HPDE6-E6E7 (cell line): Measurements from ENCODE around the gene SLC2A10.

Experiments
- DNase-seq: peaks from one replicate; pipeline ENCODE4 v3.0.0; 2011; ENCODE audit warnings: missing footprints; ENCODE audit errors: extremely low spot score

The SLC2A10 gene

DNA sequence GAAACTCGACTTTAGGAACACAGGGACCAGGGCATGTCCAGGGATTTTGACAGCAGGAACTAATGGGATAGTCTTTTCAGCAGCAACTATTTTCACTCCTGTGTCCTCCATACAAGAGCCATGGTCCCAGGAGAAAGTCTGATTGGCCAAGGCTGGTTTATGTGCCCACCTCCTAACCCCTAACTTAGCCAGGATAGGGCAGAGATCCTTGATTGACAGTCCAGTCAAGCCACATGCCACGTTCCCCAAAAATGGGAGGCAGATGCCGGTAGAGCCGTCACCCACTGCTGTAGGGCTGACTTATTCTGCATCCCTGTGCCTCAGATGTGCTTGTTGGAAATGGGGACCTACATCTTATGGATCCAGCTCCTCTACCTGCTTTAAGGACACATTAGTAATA, 22.3 kb downstream of the SLC2A10 start:
- no peak for DNase-seq

DNA sequence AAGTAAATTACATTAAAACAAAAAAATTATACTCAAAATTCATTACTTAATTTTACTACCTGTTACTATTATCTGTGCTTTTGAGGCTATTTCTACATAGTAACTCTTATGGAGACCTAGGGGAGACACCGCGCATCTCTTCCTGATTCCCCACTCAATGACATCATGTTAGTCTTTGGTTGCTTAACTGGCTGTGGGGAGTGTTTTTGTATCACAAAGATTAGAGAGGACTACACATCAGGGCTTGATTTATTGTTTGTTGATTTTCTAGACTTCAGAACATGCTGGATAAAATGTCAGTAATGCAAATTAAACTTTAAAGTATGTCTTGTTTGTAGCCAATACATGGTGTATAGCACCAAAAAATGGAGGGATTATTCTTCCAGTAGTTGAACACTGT, 26.0 kb downstream of the SLC2A10 start:
- no peak for DNase-seq

DNA sequence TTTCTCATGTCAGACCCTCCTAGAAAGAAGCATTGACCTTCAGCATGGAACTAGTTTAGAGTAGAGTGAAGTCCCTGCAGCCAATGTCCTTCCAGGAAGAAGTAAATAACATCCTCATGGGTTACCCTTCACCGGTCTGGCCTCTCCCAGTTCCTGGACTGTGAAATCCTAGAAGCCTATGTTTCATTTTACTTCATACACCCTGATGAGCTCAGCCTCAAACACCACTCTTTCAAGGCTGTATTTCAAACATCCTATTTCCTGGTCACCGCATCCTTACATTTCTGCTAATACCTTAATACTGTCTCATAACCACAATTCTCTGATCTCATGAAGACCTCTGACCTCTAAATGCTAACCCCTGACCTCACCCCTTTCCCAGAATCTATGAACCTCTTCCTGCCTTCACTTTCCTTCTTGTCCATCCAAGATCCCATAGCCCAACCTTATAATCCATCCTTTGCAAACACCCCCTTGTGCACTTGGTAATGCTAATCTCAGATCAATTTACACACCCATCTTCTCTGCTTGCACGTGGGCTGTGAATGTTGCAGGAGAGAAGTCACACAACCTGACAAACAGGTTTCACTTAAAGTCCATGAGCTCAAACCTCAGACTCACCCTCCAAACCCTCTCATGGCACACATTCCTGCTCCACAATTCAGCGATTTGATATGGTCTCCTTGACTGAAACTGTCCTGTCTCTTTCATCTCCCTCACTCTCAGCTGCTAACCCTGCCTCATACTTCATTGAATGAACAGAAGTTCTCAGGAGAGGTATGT, 30.2 kb downstream of the SLC2A10 start:
- DNase-seq: peak; percentile 98

DNA sequence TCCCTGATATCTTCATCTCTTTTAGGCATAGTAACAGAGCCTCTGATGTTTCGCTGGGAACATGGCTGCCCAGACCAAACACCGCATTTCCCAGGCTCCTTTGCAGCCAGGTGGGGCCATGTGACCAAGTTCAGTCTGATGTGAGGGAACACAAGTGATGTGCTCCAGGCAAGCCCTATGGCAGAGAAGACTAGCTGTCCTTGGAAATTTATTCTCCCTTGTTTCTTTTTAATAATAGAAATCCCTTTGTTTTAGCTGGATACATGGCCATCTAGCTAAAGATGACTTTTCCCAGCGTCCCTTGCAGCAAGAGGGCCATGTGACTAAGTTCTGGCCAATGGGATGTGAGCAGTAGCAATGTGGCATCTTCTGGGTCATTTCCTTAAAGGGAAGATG, 30.8 kb downstream of the SLC2A10 start:
- no peak for DNase-seq

DNA sequence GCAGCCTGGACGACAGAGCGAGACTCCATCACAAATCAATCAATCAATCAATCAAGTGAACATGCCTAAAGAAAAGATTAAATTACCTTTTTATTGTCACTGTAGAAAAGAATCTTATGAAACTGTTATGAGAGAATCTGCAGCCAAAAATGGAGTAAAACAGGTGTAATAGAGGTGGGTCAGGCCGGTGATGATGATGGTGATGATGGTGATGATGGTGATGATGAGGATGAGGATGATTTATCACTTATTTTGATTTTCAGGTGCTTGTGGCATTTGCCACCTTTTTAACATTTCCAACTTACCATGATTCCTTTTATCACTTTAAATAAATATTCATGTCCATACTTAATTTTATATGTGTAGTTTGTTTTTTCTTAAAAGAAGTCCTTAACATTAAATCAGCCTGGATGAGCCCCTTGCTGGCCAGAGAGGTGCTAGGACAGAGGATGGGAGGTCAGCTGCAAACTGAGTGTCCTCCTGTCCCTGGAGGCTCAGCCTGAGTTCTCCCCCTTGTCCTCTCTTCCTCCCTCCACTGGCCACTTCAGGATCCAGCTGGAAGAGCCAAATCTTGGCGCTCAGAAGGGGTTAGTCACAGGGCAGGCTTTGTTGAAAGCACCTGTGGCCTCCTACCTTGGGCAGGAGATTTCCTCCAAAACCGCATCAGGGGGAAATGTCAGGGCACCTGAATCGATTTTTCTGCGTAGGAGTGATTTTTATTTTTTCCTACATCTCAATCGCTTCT, 32.6 kb downstream of the SLC2A10 start:
- DNase-seq: no peak

DNA sequence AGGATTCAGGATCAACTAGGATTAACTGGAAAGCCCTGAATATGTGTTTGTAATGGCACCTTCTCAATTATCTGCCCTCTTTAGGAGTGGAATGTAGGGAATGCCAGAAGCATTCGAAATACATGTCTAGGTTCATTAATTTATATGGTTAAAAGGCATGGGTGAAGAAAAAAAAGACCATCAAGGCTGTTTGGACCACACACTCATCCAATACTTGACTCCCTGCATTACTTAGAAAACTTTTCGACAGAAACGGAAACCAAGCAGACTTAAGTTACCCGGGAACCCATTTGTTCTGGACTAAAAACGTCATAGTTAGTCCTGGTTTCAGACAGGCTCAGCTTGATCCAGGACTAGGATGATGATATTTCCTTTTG, 33.2 kb downstream of the SLC2A10 start:
- DNase-seq: no peak

DNA sequence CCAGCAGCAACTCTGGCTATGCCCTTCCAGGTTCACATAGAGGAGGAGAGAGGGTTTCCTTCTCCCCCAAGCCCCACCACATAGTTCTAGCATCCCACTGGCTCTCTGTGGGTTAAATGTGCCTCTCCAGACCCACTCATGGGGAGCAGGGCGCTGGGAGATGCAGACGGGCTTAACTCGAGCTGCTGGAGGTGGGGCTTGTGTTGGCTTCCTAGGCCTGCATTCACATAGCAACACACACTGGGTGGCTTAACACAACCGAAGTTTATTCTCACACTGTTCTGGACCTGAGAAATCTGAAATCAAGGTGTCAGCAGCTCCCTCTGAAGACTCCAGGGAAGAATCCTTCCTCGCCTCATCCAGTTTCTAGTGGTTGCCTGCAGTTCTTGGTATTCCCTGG, 33.6 kb downstream of the SLC2A10 start:
- no peak for DNase-seq

DNA sequence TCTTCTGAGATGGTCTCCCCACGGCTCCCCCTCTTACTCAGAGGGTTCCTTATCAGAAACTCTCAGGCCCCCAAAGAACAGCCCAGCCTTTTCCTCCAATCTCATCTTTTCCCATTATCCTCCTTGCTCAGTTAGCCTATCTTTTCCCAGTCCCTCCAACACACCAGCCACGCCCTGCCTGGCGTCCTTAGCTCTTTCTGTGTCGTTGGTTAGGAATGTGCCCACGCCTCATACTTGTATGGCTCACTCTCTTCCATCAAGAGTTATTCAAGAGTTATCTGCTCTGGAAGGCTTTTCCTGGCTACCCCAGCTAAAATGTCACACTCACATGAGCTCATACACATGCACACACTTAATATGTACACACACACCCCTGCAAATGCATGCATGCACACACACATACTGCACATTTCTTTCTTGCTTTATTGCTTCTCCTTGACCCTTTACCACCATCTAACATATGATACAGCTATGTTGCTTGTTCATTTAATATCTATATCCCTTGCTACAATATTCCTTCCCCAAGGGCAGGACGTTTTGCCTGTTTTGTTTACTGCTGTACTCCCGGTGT, 37.6 kb downstream of the SLC2A10 start:
- DNase-seq: peak; percentile 72

DNA sequence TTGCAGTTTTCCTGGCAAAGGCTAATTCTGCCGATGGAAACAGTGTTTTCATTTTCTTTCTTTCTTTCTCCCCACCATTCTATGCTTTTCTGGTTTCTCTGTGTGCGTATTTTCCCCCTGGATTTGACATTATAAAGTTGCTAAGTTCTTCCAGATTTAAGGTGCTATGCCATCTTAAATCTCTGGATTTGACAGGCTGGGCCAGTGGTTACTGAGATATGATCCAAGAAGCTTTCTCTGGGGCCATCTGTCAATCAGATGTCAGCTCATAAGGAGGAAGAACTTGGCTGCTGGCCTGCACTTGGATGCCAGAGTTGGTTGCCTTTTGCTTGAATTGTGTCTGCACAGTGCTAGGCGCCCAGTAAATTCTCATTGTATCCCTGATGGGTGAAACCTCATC, 39.7 kb downstream of the SLC2A10 start:
- no peak for DNase-seq

DNA sequence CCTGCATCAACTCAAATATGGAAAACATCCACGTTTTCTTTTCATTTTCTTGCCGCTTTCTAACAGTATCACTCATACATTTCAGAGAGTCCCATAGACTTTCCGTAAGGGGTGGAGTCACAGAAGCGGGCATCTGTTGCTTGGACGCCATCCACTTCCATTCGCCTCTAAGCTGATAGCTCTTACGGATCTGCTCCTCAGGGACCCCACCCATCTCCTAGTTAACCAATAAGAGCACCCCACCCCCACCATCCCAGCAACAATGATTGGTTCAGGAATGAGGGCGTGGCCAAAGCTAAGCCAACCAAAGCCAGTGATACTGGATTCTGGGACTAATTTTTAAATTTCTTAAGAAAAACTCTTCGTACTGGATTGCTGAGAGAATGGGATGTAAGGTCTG, 42.4 kb downstream of the SLC2A10 start:
- no peak for DNase-seq

DNA sequence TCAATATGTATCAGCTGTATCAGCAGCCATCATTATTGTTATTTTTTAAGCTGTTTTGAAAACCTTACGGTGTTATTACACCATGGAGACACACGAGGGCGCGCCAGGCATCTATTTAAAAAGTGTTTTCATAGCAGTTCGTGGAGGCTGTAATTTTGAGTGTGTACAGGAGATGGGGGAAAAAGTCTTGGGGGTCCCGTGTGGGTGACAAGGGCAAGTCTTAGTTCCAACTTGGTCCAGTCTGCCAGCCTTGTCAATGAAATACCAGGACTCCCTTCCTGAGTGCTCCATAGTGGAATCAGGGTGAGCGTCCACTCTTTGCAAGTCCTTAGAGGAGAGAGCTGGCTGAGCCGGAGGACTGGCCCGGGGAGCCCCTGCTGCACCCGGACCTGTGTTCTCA, 43.3 kb downstream of the SLC2A10 start:
- DNase-seq: no peak

DNA sequence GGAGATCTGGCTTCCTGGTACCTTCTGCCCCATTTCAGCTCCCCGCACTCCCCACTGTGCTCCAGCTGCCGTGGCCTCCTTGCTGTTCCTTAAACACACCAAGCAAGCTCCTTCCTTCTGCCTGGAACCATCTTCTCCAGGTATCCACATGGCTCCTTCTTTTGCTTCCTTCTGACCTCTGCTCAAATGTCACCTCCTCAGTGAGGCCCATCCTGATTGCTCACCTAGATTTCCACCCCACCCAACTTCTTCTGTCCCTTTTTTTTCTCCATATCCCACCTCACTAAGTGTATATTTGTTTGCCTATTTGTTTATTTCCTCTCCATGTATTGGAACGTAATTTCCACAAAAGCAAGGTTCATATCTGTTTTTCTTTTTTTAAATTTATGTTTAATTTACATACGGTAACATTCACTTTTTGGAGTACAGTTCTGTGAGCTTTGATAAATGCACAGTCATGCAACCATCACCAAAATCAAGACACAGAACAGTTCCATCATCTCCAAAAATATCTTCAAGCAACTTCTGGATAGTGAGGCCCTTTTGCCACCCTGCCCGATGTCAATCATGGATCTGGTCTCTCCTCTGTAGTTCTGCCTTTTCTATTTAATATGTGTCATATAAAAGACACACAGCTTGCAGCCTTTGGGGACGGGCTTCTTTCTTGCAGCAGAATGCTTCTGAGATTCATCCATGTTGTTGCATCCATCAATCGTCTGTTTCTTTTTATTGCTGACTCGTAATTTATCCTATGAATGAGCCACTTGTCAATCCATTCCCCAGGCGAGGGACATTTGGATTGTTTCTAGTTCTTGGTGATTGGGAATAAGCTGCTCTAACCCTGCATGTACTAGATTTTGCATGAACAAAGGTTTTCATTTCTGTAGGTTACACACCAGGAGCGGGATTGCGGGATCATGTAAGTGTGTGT, 46.3 kb downstream of the SLC2A10 start:
- DNase-seq: no peak

DNA sequence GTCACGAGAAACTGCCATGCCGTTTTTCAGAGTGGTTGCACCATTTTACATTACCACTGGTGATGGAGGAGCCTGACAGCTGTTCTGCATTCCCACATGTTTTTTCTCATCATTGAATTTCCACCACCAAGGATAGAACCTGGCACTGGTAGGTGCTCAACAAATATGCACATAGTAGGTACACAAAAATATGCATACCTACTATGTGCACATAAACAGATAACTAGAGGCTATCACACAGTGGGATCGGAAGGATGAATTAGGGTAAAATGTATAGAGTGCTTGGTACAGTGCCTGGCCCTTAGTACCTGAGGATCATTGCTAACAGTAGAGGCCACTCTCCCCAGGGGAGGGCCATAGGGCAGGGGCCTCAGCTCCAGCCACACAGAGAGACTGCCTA, 47.0 kb downstream of the SLC2A10 start:
- no peak for DNase-seq

DNA sequence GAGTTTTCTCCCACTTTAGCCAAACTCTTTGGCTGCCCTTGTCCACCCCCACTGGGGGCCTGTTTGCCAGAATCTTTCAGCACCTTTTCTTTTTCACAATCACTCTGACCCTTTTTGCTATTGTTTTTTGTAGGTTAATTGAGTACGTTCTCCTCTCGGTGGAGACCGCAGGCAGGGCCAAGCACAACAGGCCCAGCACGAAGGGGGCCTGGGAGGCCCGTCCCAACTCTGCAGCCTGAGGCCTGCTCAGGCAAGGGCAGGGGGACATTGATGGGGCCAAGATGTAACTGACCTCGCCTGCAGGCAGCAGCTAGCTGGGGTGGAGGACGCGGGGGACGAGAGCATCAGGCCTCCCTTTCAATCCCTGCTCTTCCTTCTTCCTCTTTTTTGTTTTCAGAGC, 47.7 kb downstream of the SLC2A10 start:
- DNase-seq: no peak

DNA sequence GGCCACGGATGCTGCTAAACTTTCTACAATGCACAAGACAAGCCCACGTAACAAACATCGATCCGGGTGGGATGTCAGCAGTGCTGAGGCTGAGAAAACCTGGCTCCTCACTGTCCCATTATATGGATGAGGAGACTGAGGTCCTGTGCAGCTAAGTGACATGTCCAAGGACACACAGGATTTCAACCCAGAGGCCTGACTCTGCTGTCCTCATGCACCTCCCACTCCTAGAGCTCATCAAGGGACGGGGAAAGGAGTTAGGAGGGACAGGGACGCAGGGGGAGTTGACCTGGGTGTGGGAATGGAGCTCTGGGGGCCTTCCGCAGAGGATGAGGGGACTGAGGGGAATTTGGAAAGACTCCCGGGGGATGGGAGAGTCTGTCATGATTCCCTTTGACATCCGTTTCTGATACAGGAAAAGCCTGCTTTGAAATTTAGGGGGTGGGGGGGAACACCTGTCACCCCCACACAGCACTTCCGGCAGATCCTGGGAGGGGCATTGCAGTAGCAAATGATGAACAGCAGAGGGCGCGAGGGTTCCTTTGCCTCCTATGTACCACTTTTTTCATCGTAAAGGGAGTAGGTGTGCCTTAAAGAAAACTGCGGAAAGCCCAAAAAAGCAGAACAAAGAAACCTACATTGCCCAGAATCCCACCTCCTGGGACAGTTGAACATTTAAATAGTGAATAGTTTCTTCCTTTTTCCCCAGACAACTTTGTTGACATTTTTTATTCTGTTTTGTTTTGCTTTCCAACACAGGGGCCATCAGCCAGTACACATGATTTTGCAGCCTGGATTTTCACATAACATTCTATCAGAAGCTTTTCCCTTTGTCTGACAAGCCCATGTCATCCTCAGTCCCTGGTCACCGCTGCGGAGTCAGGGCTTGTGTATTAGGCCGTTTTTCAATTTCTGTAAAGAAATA, 48.6 kb downstream of the SLC2A10 start:
- DNase-seq: peak; percentile 90

DNA sequence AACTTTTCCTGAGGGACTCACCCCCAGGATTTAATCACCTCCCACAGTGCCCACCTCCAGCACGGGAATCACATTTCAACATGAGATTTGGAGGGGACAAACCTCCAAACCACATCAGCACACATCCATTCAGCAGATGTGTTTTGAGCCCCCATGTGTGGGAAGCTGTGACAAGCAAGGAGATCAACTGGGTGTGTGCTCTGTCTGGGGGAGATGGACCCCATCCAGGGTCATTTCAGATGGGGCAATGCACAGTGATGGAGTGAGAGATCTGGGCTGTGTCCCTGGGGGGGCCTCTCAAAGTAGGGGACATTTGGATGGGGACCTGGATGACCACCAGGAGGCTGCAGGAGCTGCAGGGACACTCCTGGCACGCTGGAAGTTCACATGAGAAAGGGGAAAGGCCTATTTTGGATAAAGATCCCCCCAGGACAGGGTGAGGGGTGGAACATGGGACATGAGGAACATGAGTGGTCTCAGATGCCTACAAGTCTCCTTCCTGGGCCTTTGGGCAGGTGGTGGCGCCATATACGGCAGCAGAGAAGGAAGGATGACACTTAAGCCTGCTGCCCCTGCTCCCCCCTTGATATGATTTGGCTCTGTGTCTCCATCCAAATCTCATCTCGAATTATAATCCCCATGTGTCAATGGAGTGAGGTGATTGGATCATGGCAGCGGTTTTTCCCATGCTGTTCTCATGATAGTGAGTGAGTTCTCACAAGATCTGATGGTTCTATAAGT, 49.6 kb downstream of the SLC2A10 start:
- no peak for DNase-seq

DNA sequence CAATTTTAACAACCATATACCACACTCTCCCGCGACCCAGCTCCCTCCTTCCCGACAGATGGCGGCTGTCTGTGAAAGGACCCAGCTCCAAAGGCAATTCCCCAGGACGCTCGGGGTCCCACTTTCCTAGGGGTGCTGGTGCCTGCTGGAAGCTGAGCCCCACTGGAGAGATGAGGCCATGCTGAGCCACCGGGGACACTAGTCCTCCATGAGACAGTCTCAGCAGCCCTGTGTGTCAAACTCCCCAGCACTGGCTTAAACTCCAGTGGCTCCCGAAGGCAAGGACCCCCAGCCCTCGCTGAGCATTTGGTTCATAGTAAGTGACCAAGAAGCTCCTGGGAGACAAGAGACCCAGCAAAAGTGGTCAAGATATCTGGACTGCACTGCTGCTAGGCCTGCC, 52.1 kb downstream of the SLC2A10 start:
- no peak for DNase-seq

DNA sequence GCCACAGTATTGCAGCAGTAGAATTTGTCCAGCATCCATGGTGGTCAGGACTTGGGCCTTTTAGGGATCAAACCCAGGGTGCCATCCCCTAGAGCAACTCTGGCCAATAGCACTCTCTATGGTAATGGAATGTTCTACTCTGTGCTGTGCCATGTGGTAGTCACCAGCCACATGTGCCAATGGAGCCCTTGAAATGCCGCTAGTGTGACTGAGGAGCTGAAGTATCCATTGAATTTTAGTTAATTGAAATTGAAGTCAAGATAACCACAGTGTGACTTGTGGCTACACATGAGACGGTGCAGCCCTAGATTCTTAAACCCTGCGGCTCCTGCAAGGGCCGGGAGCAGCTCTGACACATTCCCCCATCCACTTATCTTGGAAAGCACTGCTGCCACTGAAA, 54.6 kb downstream of the SLC2A10 start:
- DNase-seq: no peak

DNA sequence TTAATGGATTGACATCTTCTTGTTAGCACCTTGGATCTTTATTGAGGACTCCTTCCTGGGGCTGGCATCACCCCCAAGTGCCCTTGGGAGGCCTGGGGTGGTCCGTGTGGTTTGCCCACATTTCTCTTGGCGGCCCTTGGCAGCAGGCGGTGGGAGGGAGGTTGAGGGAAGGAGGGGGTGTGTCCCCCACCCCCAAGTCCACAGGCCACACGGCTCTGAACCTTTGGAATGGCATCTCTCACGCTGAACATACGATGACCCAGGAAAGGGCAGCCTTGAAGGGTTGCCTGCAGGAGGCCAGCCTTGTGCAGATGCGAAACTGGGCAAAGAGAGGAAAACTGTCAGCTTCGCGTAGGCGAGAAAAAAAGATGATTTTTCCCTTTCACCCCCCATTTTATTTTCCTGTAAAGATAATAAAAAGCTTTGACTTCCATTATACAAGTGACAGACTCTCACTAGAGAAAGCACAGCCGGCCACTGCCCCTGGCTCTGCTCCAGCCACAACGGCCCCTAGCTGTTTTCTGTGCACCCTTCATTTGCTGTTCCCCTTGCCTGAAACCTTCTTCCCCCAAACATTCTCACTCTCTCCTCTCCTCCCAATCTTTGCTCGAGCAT, 56.2 kb downstream of the SLC2A10 start:
- no peak for DNase-seq
